Heart left ventricle (tissue), 13 donors: Measurements from ENCODE around the gene PCAT6.

ENCODE experiments used
- CTCF ChIP-seq, 12 donors: fragments of 200-600 bp; sonication (generic) in 4 of 12; IDR thresholded peaks; one replicate each; pipeline versions ENCODE4 v1.5.0 to v1.8.0; 2018 to 2022; ENCODE audit warnings: antibody characterized with exemption in 12 of 12, mild to moderate bottlenecking in 5 of 12
- POLR2A ChIP-seq, 2 donors: fragments of 450-650 bp; IDR thresholded peaks; one replicate each; pipeline ENCODE4 v1.6.1; 2017; ENCODE audit warnings: antibody characterized with exemption in 2 of 2, mild to moderate bottlenecking in 2 of 2, moderate library complexity in 2 of 2
- donor health status: ischemic (EF 13 %, LVEDD 7.1; RV severe dilation, severe dysfunction).
- donor health status: DM: no; HTN: yes; CAD: no.
- donor health status: DM: no; HTN: no; CAD: no.
- donor health status: ischemic (EF 25% LVEDD 6.9; RV normal size, moderate dysfunction).
- donor health status: ischemic (EF 25% LVEDD 5.7; RV mildly dilated, moderate dysfunction).
- donor health status: ischemic (EF 35%, LVEDD 5.7; RV mildly dilated, moderate dysfunction).
- donor health status: nonischemic (EF 11% LVEDD 7.7; RV severe dilation, severe dysfunction).
- donor health status: DM: yes; HTN: yes; CAD: no.
- donor health status: PGD.
- donor health status: ischemic (EF 29% LVEDD 5.4; RV normal size, mild dysfunction).
- donor health status: nonischemic (EF 23%, LVEDD 6.1; RV moderate dilation, normal function).

GRCh38 chr1:202781180-202781579 lies 29.6 kb upstream of the PCAT6 start:
- TF ChIP-seq CTCF (IDR thresholded peaks at IDR 0.05) (no peak), POLR2A (IDR thresholded peaks at IDR 0.05) (no peak)
